Pancreas (tissue), 10 donors: ENCODE data around the gene PRIMPOL. TPM values are rescaled to one million over a fixed set of nuclear protein-coding genes. Genes with fewer than 3 reads are reported as not detected.

Source experiments
- ATAC-seq, 4 donors: fragments of 200-7000 bp; cut with Tn5 transposase; one replicate each; pipeline versions ENCODE4 v1.8.0 to v1.9.1; 2020; ENCODE audit warnings: mild to moderate bottlenecking in 4 of 4, moderate library complexity in 4 of 4
- DNase-seq, 6 donors: peaks; one replicate each; pipeline ENCODE4 v3.0.0-alpha.2; 2020
- FAIRE-seq: peaks from 2 replicates; lab custom pipeline; 2012; peaks lifted over from hg19 to GRCh38; lab: Jason Lieb, UNC
- H3K27ac ChIP-seq, 4 donors: fragments of 200-600 bp; sonication (generic); 1 replicate in 3 of 4; 2 replicates in 1 of 4; pipeline versions ENCODE4 v1.5.0 to v1.8.0; 2020
- H3K27me3 ChIP-seq, 4 donors: fragments of 200-600 bp; one replicate each; pipeline ENCODE4 v1.8.0; 2021
- H3K36me3 ChIP-seq, 3 donors: fragments of 200-600 bp; sonication (generic) in 1 of 3; one replicate each; pipeline versions ENCODE4 v1.5.0 to v1.8.0; 2020 to 2021
- H3K4me1 ChIP-seq, 3 donors: fragments of 200-600 bp; one replicate each; pipeline ENCODE4 v1.8.0; 2021
- H3K4me3 ChIP-seq, 4 donors: fragments of 200-600 bp; sonication (generic) in 2 of 4; one replicate each; pipeline versions ENCODE4 v1.5.0 to v1.8.0; 2020 to 2021
- H3K9me3 ChIP-seq, 4 donors: fragments of 200-600 bp; one replicate each; pipeline ENCODE4 v1.8.0; 2021
- CTCF ChIP-seq, 4 donors: fragments of 200-600 bp; sonication (generic) in 3 of 4; IDR thresholded peaks; one replicate each; pipeline versions ENCODE4 v1.5.0 to v1.8.0; 2021; ENCODE audit warnings: antibody characterized with exemption in 4 of 4
- WGBS, 2 donors: extraction: QIAGEN DNeasy Blood & Tissue Kit; methylation state at CpG; one replicate each; pipeline ENCODE4 v1.1.7; 2013; 5-methylcytosine and 5-hydroxymethylcytosine counted together
- intact Hi-C, 3 donors: fragments of 100-400 bp; cut with DNase I; formaldehyde crosslinking; loops; one replicate each; pipeline versions ENCODE4 v1.11.1 to v1.14.2; 2022
- polyA plus RNA-seq, 2 donors: library from polyadenylated mRNA; stranded (reverse); fragments of 200-250 nt; gene quantifications; one replicate each; pipeline ENCODE4 v1.2.3, GENCODE V29; 2013
- total RNA-seq, 6 donors: library from RNA; stranded (reverse); fragmentation: NEBNext Ultra II Directional in 4 of 6; extraction: Animal tissue kit (Norgen Biotek cat#: 25700) in 4 of 6; gene quantifications; one replicate each; pipeline versions ENCODE4 v1.2.1 to v1.2.4, GENCODE V29; 2021 to 2023
- donor health status: healthy with polysubstance abuse.
- donor health status: DM: no; HTN: no; CAD: no; lungs with moderate emphysema.
- donor health status: DM: no; HTN: no; CAD: no.
- donor health status: control.
- donor health status: control.
- donor health status: Bipolar disorder and iron deficiency.
- donor health status: DM: yes; HTN: yes; CAD: no.
- donor health status: DM: no; HTN: no; CAD: no.
- donor health status: DM: no; HTN: no; CAD: no.
- donor health status: DM: yes; HTN: yes; CAD: no.

The PRIMPOL gene
- total and polyA plus RNA-seq, 8 donors, result 3.3 to 22.8 (median 6.3) TPM

DNA sequence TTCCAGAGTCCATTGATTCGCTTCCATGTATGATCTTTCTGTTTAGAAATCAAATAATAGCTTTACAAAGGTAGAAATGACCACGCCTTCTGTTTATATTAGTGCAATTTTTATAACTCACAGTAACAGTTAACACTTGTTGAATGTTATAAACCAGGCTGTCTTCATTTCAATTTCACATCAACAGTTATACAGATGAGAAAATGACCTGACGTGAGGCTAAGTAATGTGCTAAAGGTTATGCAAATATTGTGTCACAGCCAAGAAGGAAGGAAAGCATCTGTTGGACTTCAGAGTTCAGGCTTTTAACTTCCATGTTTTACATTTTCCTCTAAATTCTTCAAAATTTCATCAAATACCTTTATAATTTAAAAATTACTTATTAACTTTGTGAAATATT lies 14.2 kb upstream of the PRIMPOL start:
- WGBS, 2 donors, result 55 to 69% methylated on average over 3 of the region's 3 CpGs
- intact Hi-C loops, result no loop called here
- DNase-seq, result no peak
- FAIRE-seq, result peak; percentile 17
- Histone ChIP-seq H3K36me3 (peaks cover 0 to 14% (median 14%) of the 10 kb centered on the region in 3 donors), H3K9me3 (no peaks in the 10 kb centered on the region), H3K4me3 (no peak overlapping the region), H3K27me3 (no peaks in the 10 kb centered on the region), H3K4me1 (peaks cover 0 to 16% (median 3%) of the 10 kb centered on the region in 3 donors), H3K27ac (no peak overlapping the region)
- TF ChIP-seq CTCF (IDR thresholded peaks at IDR 0.05), result no peak
- ATAC-seq, result peak; percentile 50 to 80 (median 66)

DNA sequence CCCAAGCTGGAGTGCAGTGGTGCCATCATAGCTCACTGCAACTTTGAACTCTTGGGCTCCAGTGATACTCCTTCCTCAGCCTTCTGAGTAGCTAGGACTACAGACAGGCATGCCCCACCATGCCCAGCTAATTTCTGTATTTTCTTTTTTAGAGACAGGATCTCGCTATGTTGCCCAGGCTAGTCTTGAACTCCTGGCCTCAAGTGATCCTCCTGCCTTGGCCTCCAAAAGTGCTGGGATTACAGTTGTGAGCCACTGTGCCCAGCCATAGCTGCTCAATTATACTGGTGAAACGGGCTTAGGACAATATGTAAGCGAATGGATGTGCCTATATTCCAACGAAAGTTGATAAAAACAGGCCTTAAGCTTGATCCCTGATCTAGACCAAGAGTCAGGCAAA lies 13.4 kb upstream of the PRIMPOL start:
- DNase-seq, result no peak
- intact Hi-C loops, result no loop called here
- no peak overlapping the region for H3K4me3 ChIP-seq
- FAIRE-seq, result no peak
- peaks cover 0 to 16% (median 3%) of the 10 kb centered on the region in 3 donors for H3K4me1 ChIP-seq
- no peaks in the 10 kb centered on the region for H3K27me3 ChIP-seq
- H3K27ac ChIP-seq, result no peak overlapping the region
- no peak for ATAC-seq
- 95 to 96% methylated on average over 4 of the region's 4 CpGs for WGBS, 2 donors
- H3K36me3 ChIP-seq, result peaks cover 0 to 11% (median 7%) of the 10 kb centered on the region in 3 donors
- no peaks in the 10 kb centered on the region for H3K9me3 ChIP-seq
- no peak for TF ChIP-seq CTCF (IDR thresholded peaks at IDR 0.05)

DNA sequence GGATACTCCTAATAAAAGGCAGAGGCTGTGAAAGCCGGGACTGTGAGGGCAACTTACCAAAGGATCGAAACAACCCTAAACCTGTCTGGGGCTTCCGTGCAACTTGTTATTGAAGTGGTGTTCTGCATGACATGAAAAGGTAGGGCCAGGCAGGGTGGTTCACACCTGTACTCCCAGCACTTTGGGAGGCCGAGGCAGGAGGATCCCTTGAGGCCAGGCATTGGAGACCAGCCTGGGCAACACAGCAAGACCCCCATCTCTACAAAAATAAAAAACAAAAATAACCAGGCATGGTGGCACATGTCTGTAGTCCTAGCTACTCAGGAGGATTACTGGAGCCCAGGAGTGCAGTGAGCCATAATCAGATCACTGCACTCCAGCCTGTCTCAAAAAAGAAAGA lies 12.6 kb upstream of the PRIMPOL start:
- Histone ChIP-seq H3K4me1 (peaks cover 0 to 16% (median 3%) of the 10 kb centered on the region in 3 donors), H3K4me3 (no peak overlapping the region), H3K36me3 (peaks cover 0 to 10% (median 0%) of the 10 kb centered on the region in 3 donors), H3K27ac (no peak overlapping the region), H3K9me3 (no peaks in the 10 kb centered on the region), H3K27me3 (no peaks in the 10 kb centered on the region)
- ATAC-seq (no peak), DNase-seq (no peak), FAIRE-seq (no peak)
- TF ChIP-seq CTCF (IDR thresholded peaks at IDR 0.05), result no peak
- 74 to 97% methylated on average over 4 of the region's 4 CpGs for WGBS, 2 donors
- intact Hi-C loops, result no loop called here

DNA sequence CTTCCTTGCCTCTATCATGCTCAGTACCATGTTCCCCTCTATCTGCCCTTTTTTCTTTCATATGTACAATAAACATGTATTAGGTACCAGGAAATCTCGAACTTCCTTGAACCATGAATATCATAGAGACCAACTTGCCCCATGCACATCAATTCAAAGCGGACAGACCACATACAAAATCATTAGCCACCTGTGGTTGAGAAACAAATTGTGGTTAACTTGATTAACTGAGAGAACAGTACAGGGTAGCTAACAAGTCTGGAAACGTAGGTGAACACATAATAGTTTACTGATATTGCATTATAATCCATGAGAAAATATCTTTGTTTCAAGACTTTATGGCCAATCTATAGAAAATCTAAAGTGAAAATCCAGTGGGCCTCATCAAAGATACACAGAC lies 8.5 kb upstream of the PRIMPOL start:
- intact Hi-C loops, result no loop called here

More for the DNA sequence above, 8.5 kb upstream of the PRIMPOL start:
- 83 to 96% methylated on average over 3 of the region's 3 CpGs for WGBS, 2 donors
- no peaks in the 10 kb centered on the region for H3K27me3 ChIP-seq
- no peaks in the 10 kb centered on the region for H3K9me3 ChIP-seq
- H3K4me3 ChIP-seq, result no peak overlapping the region
- no peak for TF ChIP-seq CTCF (IDR thresholded peaks at IDR 0.05)
- DNase-seq (no peak), FAIRE-seq (no peak), ATAC-seq (no peak)
- H3K4me1 ChIP-seq, result peaks cover 3 to 9% (median 5%) of the 10 kb centered on the region in 3 donors
- no peak overlapping the region for H3K27ac ChIP-seq
- peaks cover 0 to 10% (median 0%) of the 10 kb centered on the region in 3 donors for H3K36me3 ChIP-seq
